Esophagus muscularis mucosa (tissue), 2 donors: ENCODE results near the gene PSMA4.

ENCODE experiments used
- POLR2A ChIP-seq: fragments of 450-650 bp; IDR thresholded peaks from one replicate; pipeline ENCODE4 v1.6.1; 2017; ENCODE audit warnings: antibody characterized with exemption, moderate library complexity, mild to moderate bottlenecking, low read depth
- POLR2AphosphoS5 ChIP-seq, 2 donors: sonication (generic); formaldehyde crosslinking; IDR thresholded peaks; one replicate each; pipeline ENCODE4 v1.6.1; 2017; ENCODE audit warnings: antibody characterized with exemption in 2 of 2

DNA sequence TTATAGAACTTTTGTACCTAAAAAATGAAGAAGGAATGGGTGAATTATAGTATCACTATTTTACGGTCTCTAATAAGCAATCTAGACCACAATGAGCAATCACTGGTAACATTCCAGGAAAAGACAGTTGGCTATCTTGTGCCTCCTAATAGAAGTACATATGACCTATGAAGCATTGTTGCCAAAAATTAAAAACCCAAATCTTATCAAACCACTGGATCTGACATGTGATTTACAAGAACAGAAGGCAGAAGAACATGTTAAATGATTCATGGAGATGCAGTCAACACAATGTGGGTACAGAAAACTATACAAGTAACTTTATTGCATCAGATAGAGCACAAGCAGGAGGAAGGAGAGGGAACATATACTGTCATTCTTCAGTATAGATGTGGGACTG is 47.4 kb upstream of the PSMA4 start:
- no peak for TF ChIP-seq POLR2AphosphoS5 (IDR thresholded peaks at IDR 0.05)
- no peak for TF ChIP-seq POLR2A
